PC-9 (cell line): ENCODE results near the gene PSMC5. TPM values are rescaled to one million over a fixed set of nuclear protein-coding genes. Genes with fewer than 3 reads are reported as not detected.
"Not testable (repeated sequence)": the region's sequence is repeated elsewhere in the genome, so short reads cannot be mapped to it uniquely, and the experiment has no call there.

Experiments
- BruUV-seq: library from RNA; stranded (reverse); fragments of 400-500 nt; replicated peaks from 2 replicates; lab custom pipeline; 2021; lab: Mats Ljungman, UMichigan
- CTCF ChIA-PET: fragments of 300-600 bp; sonication (Branson Sonifier 250); formaldehyde crosslinking; loops from one replicate; lab custom pipeline; 2022; ENCODE audit warnings: antibody characterized with exemption; lab: Charles Lee
- POLR2A ChIA-PET: fragments of 300-600 bp; sonication (Branson Sonifier 250); formaldehyde crosslinking; loops from one replicate; lab custom pipeline; 2022; ENCODE audit warnings: antibody characterized with exemption; ENCODE audit not compliant: unreplicated experiment; lab: Charles Lee
- DNase-seq, 2 experiments: peaks; one replicate each; pipeline versions ENCODE4 v3.0.0 to v3.0.0-alpha.2; 2015 to 2022; ENCODE audit warnings: mixed read lengths in 1 of 2
- H2AFZ ChIP-seq: fragments of 200-600 bp; sonication (generic); 2 replicates; pipeline ENCODE4 v1.8.1; 2017; ENCODE audit warnings: antibody characterized with exemption
- H3F3A ChIP-seq: fragments of 200-600 bp; sonication (generic); 2 replicates; pipeline ENCODE4 v1.8.1; 2017; ENCODE audit warnings: antibody characterized with exemption, mild to moderate bottlenecking, low read depth; ENCODE audit not compliant: insufficient read depth
- H3K27ac ChIP-seq: fragments of 200-600 bp; sonication (generic); 2 replicates; pipeline ENCODE4 v1.6.1; 2016; ENCODE audit warnings: mixed run types
- H3K27me3 ChIP-seq: fragments of 200-600 bp; sonication (generic); 2 replicates; pipeline ENCODE4 v1.6.1; 2016; ENCODE audit warnings: low read depth, mixed run types; ENCODE audit not compliant: insufficient read depth
- H3K36me3 ChIP-seq: fragments of 200-600 bp; sonication (generic); 2 replicates; pipeline ENCODE4 v1.6.1; 2016; ENCODE audit warnings: low read depth, mixed run types
- H3K4me1 ChIP-seq: fragments of 200-600 bp; sonication (generic); replicated peaks from 2 replicates; pipeline ENCODE4 v1.6.1; 2016; ENCODE audit warnings: mixed run types; ENCODE audit not compliant: insufficient read depth
- H3K4me2 ChIP-seq: fragments of 200-600 bp; sonication (generic); 2 replicates; pipeline ENCODE4 v1.6.1; 2017; ENCODE audit warnings: mixed run types
- H3K4me3 ChIP-seq: fragments of 200-600 bp; sonication (generic); 2 replicates; pipeline ENCODE4 v1.6.1; 2016; ENCODE audit warnings: mixed run types
- H3K79me2 ChIP-seq: fragments of 200-600 bp; sonication (generic); 2 replicates; pipeline ENCODE4 v1.6.1; 2017; ENCODE audit warnings: low read depth, mixed run types
- H3K9me2 ChIP-seq: fragments of 200-600 bp; sonication (generic); 2 replicates; pipeline ENCODE4 v1.8.1; 2017; ENCODE audit warnings: mild to moderate bottlenecking; ENCODE audit not compliant: insufficient read depth
- H3K9me3 ChIP-seq: fragments of 200-600 bp; sonication (generic); 2 replicates; pipeline ENCODE4 v1.8.1; 2016; ENCODE audit warnings: low read depth; ENCODE audit not compliant: insufficient read depth
- H4K20me1 ChIP-seq: fragments of 200-600 bp; sonication (generic); 2 replicates; pipeline ENCODE4 v1.8.1; 2017; ENCODE audit not compliant: insufficient read depth
- EZH2 ChIP-seq: fragments of 200-600 bp; sonication (generic); IDR thresholded peaks from 2 replicates; pipeline ENCODE4 v1.8.0; 2017; ENCODE audit warnings: antibody characterized with exemption, low read depth
- intact Hi-C: fragments of 100-400 bp; cut with micrococcal nuclease; formaldehyde crosslinking; loops from one replicate; pipeline ENCODE4 v1.10.0; 2022; ENCODE audit not compliant: unreplicated experiment
- total RNA-seq: library from RNA; stranded (reverse); gene quantifications from 2 replicates; pipeline ENCODE4 v1.2.3, GENCODE V29; 2021
- TF ChIP-seq, protein P1 (sequence below): fragments of 200-600 bp; sonication (generic); conservative IDR thresholded peaks from 2 replicates; pipeline ENCODE4 v1.6.1; 2017; ENCODE audit warnings: mixed run types, antibody characterized with exemption, mild to moderate bottlenecking, moderate library complexity

PSMC5 gene
- total RNA-seq, 1 experiment from 2014 or later: 150 TPM

DNA sequence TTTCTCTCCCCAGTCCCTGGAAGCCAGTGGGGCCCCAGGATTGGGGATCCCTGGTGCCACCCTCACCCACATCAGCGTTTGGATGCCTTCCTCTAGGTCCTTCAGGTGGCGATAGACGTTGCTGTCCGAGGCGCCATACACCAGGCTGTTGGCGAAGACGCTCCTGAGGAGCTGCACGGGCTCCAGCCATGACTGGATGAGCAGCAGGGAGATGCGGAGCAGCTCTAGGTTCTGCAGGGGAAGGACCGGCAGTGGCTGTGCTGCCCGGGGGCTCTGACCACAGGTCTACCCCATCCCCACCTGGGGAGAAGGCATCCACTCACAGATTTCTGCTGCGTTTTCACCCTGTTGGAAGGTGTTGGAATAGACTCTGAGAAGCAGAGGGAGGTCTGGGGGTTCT lies 53.5 kb downstream of the PSMC5 start:
- Histone ChIP-seq H3K4me2 (no peak overlapping the region), H4K20me1 (no peaks in the 10 kb centered on the region), H3F3A (no peaks in the 10 kb centered on the region), H3K79me2 (no peaks in the 10 kb centered on the region), H3K27me3 (peaks cover 5% of the 10 kb centered on the region; the same call in 1 of the 2 replicates), H3K4me3 (no peak overlapping the region), H3K27ac (no peak overlapping the region), H3K36me3 (no peaks in the 10 kb centered on the region), H3K9me3 (no peaks in the 10 kb centered on the region), H3K4me1 (no peaks in the 10 kb centered on the region), H2AFZ (no peak overlapping the region), H3K9me2 (no peaks in the 10 kb centered on the region)
- no peak for TF ChIP-seq EZH2
- TF ChIP-seq, protein P1, sequence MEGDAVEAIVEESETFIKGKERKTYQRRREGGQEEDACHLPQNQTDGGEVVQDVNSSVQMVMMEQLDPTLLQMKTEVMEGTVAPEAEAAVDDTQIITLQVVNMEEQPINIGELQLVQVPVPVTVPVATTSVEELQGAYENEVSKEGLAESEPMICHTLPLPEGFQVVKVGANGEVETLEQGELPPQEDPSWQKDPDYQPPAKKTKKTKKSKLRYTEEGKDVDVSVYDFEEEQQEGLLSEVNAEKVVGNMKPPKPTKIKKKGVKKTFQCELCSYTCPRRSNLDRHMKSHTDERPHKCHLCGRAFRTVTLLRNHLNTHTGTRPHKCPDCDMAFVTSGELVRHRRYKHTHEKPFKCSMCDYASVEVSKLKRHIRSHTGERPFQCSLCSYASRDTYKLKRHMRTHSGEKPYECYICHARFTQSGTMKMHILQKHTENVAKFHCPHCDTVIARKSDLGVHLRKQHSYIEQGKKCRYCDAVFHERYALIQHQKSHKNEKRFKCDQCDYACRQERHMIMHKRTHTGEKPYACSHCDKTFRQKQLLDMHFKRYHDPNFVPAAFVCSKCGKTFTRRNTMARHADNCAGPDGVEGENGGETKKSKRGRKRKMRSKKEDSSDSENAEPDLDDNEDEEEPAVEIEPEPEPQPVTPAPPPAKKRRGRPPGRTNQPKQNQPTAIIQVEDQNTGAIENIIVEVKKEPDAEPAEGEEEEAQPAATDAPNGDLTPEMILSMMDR: no peak
- intact Hi-C loops: no loop called here
- CTCF ChIA-PET: no interaction called here
- DNase-seq: no peak
- BruUV-seq: no TSS peak
- POLR2A ChIA-PET: no interaction called here

DNA sequence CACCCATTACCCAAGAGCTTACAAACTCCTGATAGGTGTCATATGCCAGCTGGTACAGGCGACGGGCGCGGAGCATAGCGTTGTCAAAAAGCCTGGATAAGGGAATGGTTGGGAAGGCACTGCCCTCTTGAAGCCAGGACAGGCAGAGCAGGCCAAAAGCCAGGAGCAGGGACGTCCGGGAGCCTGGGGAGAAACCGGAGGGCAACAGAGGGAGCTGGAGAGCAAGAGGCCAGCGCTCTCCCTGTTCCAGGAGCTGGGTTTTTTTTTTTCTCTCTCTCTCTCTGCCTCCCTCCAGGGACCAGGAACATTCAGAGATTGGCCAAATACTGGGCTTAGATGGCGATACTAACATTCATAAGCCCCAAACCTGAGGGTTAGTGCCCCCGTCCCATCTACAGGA lies 54.1 kb downstream of the PSMC5 start:
- H3K27ac ChIP-seq, H4K20me1 ChIP-seq, H3K4me3 ChIP-seq, H3K9me2 ChIP-seq, H3K36me3 ChIP-seq, H3K9me3 ChIP-seq, DNase-seq, H3K27me3 ChIP-seq, CTCF ChIA-PET, POLR2A ChIA-PET, H3K4me2 ChIP-seq, H2AFZ ChIP-seq, BruUV-seq, H3F3A ChIP-seq, H3K4me1 ChIP-seq, intact Hi-C loops, H3K79me2 ChIP-seq: not testable (repeated sequence)

Other genes with a start within 250 kb of the PSMC5 start
- gene TACO1, start 226.5 kb upstream of the PSMC5 start, total RNA-seq: 25.0 and 27.1 TPM in 2 replicates
- gene MAP3K3, start 205.0 kb upstream of the PSMC5 start, total RNA-seq: 12.9 and 14.1 TPM in 2 replicates
- 1.6 and 2.7 TPM in 2 replicates for gene LIMD2, start 127.3 kb upstream of the PSMC5 start, total RNA-seq
- gene STRADA, start 85.6 kb upstream of the PSMC5 start, total RNA-seq: 28.8 and 30.6 TPM in 2 replicates
- gene CCDC47, start 53.8 kb upstream of the PSMC5 start, total RNA-seq: 64.0 and 89.3 TPM in 2 replicates
- 107 and 130 TPM in 2 replicates for gene DDX42, start 53.3 kb upstream of the PSMC5 start, total RNA-seq
- 36.9 and 44.0 TPM in 2 replicates for gene FTSJ3, start 232 bp downstream of the PSMC5 start, total RNA-seq
- 73.6 and 98.7 TPM in 2 replicates for gene SMARCD2, start 15.3 kb downstream of the PSMC5 start, total RNA-seq
- gene CSH2, start 46.2 kb downstream of the PSMC5 start, total RNA-seq: not detected in 2 replicates
- not detected in 2 replicates for gene GH2, start 54.5 kb downstream of the PSMC5 start, total RNA-seq
- not detected in 2 replicates for gene CSH1, start 69.1 kb downstream of the PSMC5 start, total RNA-seq
- gene CSHL1, start 83.8 kb downstream of the PSMC5 start, total RNA-seq: not detected in 2 replicates
- not detected in 2 replicates for gene GH1, start 91.4 kb downstream of the PSMC5 start, total RNA-seq
- not detected in 2 replicates for gene CD79B, start 104.9 kb downstream of the PSMC5 start, total RNA-seq
- gene SCN4A, start 145.5 kb downstream of the PSMC5 start, total RNA-seq: 1.4 and 1.7 TPM in 2 replicates
- gene PRR29, start 170.9 kb downstream of the PSMC5 start, total RNA-seq: 2.4 and 2.8 TPM in 2 replicates
- gene ICAM2, start 193.2 kb downstream of the PSMC5 start, total RNA-seq: 7.8 and 9.2 TPM in 2 replicates